NCI-H226 (cell line): ENCODE results near the gene SFTPD.
"Not testable (repeated sequence)": the region's sequence is repeated elsewhere in the genome, so short reads cannot be mapped to it uniquely, and the experiment has no call there.

ENCODE experiments used
- DNase-seq: peaks from one replicate; pipeline ENCODE4 v3.0.0-alpha.2; 2015

SFTPD gene

DNA sequence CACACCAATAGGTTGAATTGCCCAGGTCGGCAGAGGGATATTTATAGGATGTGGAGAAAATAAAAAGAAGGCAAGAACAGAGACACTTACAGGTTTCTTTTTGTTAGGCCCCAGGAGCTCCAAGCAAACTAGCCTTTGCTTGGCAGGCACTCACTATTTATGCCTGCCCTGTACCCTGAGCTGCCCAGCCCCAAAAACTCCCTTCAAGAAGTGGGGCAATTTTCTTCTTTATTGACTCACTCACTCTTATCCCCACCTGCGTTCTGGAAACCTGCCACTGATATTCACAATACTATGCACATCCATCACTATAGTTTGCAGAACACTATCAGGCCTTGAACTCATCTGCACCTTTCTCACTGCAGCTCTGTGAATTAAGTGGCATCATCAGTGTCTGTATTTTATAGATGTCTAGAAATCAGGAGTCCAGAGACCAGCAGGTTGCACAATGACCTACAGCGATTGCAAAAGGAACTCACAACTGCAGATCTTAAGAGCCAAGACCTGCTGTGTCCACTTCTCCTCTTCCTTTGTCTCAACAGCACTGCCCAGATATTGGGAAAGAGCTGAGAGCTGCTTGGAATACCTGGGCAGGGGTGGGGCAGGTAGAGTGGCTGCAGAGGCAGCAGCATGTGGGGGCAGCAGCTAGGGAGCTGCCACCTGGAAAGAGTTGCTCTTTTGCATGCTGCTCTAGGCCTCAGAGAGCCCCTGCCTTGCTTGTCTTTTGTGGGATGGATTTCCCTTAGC, at the start of gene SFTPD:
SFTPD (minus strand) TSS at position 130 of the 747 bp plus-strand sequence. CDS start 2,446 bp downstream, outside the sequence.
- DNase-seq = peak; percentile 45

DNA sequence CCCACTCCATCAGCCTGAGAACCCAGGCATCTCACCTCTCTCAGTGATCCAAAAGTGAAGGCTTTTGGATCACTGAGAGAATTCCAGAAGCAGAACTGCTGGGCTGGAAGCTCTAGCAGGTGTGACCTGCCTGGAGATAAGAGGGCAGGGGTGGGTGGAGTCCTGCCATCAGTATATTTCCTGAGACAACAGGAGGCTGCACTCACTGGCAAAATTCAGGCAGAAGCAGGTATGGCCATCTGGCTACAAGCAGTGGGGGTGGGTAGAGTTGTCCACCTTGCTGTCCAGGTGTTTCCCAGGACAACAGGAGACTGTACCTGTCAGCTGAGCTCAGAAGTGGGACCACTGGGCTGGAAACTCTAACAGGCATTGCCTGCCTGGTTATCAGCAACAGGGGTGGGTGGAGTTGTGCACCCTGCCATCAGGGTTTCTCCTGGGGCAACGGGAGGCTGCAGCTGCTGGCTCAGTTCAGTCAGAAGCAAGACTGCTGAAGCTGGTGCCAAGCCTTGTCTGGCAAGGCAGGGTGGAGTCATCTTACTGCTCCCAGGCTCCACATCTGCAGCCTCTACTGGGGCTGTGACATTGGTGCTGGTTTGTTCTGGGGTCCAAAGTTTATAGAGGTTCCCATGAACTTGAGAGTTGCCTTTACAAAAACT, 47.2 kb upstream of the SFTPD start:
- DNase-seq = no peak

DNA sequence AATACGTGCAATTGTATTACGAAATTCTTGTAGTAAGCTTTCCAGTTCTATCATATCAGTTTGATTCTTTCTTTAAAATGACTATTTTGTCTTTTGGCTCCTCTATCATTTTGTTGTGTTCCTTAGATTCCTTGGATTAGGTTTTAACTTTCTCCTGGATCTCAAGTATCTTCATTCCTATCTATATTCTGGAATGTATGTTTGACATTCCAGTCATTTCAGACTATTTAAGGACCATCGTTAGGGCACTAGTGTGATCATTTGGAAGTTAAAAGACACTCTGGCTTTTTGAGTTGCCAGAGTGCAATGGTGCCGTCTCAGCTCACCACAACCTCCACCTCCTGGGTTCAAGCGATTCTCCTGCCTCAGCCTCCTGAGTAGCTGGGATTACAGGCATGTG, 45.7 kb upstream of the SFTPD start:
- DNase-seq = no peak

DNA sequence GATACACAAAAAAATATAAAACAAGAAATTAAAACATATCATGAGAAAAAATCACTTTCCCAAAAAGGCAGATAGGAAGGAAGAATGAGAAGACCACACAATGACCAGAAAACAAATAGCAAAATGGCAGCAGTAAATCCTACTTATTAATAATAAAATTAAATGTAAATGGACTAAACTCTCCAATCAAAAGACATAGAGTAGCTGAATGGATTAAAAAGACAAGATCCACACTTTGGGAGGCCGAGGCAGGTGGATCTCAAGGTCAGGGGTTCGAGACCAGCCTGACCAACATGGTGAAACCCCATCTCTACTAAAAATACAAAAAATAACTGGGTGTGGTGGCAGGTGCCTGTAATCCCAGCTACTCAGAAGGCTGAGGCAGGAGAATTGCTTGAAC, 39.3 kb upstream of the SFTPD start:
- not testable (repeated sequence) for DNase-seq

DNA sequence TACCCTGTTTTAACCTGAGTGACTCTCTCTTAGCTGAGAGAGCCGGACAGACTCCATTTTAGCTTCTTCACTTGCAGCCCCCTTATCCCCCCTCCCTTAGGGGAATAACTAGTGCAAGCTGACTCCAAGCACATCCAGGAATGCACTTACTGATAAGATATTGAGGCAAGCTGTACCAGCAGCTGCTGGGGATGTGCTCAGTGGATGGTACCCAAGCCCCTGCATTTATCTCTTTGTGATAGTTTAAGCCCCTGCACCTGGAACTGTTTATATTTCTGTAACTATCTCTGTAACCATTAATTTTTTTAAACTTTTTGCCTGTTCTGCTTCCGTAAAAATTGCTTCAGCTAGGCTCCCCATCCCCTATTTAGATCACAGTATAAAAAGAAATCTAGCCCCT, 37.8 kb upstream of the SFTPD start:
- DNase-seq = peak; percentile 19

DNA sequence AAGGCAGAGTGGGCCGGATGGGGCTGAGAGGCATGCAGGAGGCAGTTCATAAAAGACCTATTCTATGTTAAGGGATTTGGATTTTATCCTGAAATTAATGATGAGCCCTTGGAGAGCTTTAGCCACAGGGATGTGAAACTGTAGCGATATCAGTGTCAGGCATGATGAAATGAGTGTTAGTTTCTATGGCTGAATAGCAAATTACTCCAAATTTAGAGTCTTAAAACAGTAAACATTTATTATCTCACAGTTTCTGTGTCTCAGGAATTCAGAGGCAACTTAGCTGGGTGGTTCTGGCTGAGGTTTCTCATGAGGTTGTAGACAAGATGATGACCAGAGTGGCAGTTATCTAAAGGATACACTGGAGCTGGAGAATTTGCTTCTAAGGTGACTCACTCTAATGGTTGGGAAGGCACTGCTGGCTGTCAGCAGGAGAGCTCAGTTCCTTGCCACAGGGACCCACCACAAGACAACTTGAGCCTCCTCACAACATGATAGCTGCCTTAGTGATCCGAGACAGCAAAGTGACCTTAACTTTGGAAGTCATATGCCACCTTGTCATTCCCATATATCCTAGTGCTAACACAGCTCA, 36.7 kb upstream of the SFTPD start:
- peak; percentile 81 for DNase-seq

DNA sequence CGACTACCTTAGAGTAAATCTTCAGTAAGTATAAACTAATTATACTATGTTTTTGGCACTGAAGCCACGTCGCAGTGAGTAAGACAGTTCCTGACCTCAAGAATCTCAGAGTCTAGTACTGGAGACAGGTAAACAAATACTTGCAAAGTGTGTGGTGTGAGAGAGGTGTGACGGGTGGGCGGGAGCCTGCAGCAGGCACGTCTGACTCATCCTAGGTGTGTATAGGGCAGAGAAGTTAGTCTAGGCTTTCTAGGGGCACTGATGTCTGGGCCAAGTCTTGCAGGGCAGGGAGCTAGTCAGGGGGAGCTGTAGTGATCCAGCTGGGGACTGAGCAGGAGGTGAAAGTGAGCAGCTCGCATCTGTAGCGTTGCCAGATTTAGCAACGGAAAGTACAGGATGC, 35.9 kb upstream of the SFTPD start:
- DNase-seq = peak; percentile 70

DNA sequence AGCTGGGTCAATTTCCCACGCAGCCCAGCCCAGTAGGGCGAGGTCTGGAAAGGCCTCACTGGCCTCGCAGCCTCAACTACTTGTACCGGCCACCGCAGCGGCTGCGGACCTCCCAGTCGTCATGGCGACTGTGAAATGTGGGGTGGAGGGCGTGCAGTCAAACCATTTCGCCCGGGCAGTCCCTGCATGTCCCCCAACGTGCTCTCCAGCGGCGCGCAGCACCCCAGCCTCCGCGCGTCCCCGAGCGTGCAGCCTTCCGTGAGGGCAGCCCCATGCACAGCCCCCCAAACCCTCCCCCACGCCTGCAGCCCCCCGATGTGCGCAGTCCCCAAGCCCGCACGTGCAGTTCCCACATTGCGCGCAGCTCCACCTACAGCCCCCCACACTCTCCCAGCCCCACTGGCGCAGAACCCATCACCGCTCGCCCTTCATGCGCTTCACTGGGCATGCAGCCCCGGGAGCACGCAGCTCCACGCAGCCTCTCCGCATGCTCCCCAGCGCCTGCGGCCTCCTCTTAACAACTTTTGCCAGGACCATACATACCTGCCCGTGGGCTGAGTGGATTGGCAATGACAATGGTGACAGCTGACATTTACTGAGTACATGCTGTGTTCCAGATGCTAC, 34.5 kb upstream of the SFTPD start:
- DNase-seq = no peak

DNA sequence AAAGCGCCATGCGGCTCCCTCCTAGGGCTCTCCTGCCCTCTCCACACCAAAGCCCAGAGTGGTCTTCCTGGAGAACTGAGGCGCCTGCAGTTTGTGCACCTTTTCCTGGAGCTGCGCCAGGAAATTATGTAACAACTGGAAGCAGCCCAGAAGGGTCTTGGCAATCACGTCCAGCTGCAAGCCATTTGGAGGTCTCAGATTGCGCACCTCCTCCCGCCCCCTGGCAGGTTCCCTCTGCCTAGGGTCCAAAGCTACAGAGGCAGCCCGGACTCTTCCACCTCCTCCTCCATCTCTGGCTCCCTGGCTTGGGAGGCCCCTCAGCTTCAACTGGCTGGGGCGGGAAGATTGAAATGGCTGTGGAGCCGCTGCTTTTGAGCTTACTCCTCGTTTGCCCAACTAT, 34.0 kb upstream of the SFTPD start:
- DNase-seq = no peak

DNA sequence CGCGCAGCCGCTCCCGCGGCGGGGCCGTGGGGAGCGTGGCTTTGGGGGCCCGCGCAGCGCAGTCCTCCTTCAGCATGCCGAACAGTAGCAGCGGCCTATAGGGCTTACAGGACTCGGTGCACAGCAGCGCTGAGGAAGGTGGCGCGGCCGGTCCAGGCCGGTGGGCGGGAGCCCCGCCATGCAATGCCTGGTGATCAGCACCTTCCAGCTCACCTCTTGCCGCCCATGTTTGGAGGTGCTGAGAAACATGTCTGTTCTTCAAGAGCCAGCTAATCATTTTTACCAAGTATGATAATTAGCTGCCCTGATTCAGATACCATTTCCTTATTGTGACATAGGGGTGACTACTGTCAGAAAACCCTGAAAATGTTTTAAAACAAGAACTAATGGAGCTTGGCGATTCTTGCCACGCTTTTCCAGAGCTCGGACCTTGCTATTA, 33.5 kb upstream of the SFTPD start:
- DNase-seq = no peak

DNA sequence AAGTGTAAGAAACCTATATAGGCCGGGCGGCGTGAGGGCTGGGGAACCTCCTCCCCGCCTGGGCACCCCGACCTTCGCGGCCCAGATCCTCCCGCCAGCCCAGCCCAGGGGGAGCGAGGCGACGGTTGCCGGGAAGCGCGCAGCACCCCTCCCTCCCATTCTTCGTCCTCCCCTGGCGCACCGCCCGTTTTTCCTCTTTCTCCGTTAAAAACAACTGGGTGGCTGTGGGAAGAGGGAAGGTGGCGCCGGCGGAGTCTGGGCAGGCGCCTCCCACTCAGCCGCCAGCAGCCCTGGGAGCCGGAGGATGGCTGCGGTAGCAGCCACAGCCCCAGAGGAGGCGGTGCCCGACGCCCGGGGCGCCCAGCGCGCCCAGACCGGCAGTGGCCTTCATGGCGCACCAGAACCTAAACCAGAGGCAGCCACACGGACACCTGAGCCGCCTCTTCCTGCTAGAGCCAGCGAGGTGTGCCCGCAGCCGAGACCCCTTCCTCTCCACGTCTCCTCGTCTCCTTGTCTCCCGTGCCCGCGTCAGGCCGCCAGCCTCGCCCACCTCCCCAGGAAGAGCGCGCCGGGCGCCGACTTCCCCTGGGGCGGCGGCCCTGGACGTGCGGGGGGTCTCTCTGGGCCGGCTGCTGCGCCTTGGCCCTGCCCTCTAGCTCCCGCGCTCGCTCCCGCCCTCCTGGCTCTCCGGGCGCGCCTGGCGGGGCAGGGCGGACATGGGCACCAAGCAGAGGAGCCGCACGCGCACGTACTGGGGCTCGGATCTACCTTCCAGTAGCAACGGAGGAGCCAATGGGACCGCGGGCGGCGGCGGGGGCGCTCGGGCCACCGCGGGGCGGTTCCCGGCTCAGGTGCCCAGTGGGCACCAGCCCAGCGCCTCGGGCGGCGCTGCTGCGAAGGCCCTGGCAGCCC, 32.8 kb upstream of the SFTPD start:
- peak; percentile 67 for DNase-seq

DNA sequence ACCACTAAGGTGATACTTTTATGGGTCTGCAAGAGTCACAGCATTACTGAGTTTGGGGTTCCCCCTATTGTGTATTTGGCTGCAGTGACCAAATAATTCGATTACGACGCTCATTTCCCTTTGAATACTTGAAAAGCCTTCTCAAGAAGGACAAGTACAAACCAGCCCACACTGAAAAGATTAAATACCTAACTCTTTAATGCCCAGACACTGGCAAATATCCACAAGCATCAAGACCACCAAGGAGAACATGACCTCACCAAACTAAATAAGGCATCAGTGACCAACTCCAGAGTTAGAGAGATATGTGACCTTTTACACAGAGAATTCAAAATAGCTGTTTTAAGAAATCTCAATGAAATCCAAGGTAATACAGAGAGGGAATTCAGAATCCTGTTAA, 31.8 kb upstream of the SFTPD start:
- DNase-seq = no peak

DNA sequence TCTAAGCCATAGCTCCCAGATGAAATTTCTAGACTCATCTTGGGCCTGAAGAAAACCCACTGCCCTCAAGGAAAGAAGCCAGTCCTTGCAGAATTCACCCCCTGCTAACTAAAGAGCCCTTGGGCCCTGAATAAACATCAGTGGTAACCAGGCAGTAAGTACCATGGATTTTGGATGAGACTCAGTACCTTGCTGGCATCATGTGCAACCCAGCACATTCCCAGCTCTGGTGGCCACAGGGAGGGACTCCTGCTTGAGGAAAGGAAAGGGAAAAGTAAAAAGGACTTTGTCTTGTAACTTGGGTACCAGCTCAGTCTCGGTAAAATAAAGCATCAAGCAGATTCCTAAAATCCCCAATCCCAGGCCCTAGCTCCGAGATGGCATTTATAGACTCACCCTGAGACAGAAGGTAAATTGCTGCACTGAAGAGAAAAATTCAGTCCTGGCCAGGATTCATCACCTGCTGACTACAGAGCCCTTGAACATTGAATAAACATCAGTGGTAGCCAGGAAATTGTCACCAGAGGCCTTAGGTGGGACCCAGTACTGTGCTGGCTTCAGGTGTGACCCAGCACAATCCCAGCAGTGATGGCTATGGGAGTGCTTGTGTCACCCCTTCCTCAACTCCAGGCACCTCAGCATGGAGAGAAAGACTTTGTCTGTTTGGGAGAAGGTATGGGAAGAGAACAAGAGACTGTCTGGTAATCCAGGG, 31.2 kb upstream of the SFTPD start:
- DNase-seq = no peak

DNA sequence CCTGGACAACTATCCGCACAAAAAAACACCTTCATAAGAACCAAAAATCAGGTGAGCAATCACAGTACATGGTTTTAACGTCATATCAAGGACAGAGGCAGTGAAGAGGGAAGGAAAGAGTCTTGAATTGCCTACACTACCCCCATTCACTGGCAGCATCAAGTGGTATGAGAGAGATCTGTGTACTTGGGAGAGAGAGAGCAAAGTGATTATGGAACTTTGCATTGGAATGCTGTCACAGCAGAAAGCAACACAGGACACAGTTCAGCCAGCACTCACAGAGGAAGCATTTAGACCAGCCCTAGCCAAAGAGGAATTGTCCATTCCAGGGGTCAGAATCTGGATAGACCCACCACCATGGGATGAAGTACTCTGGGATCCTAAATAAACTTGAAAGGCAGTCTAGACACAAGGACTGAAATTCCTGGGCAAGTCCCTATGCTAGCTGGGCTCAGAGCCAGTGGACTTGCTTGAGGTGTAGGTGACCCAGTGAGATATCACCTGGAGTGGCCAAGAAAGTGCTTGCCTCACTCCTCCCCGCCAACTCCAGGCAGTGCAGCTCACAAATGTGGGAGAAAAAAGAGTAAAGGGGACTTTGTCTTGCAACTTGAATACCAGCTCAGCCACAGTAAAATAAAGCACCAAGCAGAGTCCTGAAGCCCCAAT, 30.5 kb upstream of the SFTPD start:
- no peak for DNase-seq

DNA sequence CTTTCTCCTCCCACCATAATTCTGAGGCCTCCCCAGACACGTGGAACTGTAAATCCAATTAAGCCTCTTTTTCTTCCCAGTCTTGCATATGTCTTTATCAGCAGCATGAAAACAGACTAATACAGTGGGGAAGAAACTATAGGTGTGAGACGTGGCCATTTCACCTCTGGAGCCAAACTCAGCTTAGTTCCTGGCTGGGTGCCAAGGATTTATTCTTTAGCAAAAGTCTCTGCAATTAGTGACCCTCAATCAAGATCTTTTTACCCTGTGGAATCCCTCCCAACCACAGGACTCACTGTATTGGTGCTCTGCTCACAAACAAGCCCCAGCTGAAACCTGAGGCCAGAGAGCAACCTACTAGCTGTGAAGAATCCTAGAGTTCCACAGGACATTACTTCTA, 28.1 kb upstream of the SFTPD start:
- no peak for DNase-seq

DNA sequence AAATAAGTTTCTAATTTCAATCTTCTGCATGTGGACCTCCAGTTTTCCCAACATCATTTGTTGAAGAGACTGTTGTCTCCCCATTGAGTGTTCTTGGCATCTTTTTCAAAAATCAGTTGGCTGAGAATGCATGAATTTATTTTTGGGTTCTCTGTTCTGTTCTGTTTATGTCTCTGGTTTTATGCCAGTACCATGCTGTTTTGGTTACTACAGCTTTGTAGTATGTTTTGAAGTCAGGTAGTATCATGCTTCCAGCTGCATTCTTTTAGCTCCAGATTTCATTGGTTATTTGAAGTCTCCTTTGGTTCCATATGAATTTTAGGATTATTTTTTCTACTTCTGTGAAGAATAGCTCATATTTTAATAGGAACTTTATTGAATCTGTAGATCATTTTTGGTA, 21.2 kb upstream of the SFTPD start:
- DNase-seq = no peak

DNA sequence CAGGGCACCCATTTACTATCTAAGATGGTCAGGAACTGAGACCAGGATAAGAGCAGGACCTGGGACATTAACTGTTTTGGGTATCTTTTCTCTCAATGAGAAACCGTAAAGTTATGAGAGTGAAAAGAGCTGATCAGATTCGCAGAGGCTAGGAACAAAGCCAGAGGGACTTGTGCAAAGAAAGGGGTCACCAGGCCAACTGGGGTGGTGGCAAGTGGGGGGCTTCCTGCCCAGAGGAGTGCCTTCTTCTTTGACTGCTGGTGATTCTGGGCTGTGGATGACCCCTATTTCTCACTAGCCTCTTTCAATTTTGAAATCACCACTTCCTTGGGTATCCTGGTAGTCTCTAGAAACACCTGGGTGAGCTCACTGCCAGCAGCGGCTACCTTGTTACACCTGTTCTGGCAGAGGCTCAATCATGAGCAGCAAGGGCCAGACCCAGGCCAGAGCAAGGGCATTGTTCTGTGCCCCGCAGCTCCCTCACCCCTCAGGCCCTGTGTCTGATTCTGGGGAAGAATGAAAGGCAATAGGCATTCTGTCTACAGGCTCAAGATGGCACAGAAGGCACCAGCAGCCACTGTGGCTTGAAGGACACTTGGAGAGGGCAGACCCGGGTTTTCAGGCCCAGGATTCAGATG, 999 bp downstream of the SFTPD start:
- no peak for DNase-seq

DNA sequence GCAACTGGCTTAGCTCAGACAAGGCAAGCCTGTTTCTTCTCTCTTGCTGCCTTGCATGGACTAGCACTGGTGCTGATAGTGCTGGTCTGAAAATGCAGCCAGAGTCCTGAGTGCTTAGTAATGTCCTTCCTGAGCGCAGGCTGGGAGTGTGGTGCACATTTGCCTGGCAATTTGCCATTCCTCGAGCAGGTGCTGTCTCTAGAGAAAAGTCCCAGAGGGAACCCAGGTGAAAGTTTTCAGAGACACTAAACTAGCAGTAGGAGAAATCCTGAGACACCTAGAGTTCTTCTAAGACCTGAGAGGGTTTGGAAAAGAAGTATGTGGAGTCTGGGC, 1.9 kb downstream of the SFTPD start:
- DNase-seq = no peak

DNA sequence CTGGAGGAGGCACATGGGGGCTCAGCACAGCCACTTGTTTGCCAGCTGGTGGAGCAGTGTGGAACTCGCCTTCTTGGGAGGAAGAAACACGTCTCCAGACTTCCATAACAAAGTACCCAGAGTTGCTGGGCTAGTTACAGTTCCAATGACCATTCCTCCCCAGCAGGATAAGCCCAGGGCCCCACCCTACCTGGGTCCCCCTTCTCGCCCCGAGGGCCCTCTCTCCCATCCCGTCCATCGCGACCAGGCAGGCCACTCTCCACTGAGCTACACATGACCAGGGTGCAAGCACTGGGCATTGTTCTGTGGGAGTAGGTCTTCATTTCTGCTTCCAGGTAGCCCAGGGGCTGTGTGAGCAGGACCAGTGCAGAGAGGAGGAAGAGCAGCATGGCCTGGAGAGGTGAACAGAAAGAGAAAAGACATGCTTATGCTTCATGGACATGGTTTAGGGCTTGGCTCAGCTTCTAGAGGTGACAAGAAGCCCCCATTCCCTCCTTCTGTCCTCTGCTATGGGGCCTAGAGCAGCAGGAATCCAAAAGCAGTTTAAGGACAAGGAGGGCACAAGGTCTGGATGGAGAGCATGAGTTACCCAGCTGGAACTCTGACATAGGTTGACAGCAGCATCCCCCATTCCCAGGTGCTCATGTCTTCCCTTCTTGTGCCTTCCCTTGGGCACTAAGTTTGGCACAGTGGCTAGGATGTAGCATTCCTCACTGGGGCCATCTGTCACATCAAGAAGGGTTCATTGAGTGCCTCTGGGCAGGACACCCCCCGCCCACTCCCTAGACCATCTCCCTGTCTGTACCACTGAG, 2.4 kb downstream of the SFTPD start:
- DNase-seq = no peak
